Gastroesophageal sphincter (tissue), 3 donors: ENCODE data around the gene PLEKHG2.

Source experiments
- CTCF ChIP-seq, 4 experiments: fragments of 200-600 bp in 2 of 4; fragments of 450-650 bp in 2 of 4; sonication (generic) in 1 of 4; IDR thresholded peaks; one replicate each; pipeline ENCODE4 v1.5.1; 2017 to 2019; ENCODE audit warnings: antibody characterized with exemption in 4 of 4, mild to moderate bottlenecking in 2 of 4, moderate library complexity in 2 of 4
- EP300 ChIP-seq: sonication (generic); formaldehyde crosslinking; IDR thresholded peaks from one replicate; pipeline ENCODE4 v1.6.1; 2017; ENCODE audit warnings: antibody characterized with exemption, mild to moderate bottlenecking
- POLR2A ChIP-seq, 2 donors: fragments of 450-650 bp; IDR thresholded peaks; one replicate each; pipeline ENCODE4 v1.6.1; 2017; ENCODE audit warnings: antibody characterized with exemption in 2 of 2, mild to moderate bottlenecking in 2 of 2, moderate library complexity in 1 of 2
- POLR2AphosphoS5 ChIP-seq: sonication (generic); formaldehyde crosslinking; IDR thresholded peaks from one replicate; pipeline ENCODE4 v1.6.1; 2017; ENCODE audit warnings: antibody characterized with exemption

DNA sequence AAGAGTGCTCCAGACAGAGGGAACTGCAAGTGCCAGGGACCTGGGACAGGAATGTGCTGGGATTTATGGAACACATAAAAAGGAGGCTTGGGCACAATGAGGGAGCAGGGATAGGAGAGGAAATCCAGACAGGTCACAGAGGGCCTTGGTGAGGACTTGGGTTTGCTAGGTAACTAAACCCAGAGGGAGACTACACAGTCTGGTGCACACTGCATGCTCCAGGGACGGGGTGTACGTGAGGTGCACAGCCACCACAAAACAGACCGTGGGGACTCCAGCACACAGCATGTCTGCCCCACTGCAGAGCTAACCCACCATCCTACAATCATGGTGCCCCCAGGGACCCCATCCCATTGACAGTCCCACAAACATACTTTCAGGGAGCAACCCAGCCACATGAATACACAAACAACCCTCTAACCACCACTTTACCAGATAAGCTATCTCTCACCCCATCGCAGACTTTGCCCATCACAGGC lies 11.4 kb upstream of the PLEKHG2 start:
- TF ChIP-seq CTCF (IDR thresholded peaks at IDR 0.05) (no peak), EP300 (no peak), POLR2A (IDR thresholded peaks at IDR 0.05) (no peak), POLR2AphosphoS5 (no peak)
